GM12878 (cell line): ENCODE results near the gene TRABD2A.

Experiments
- EP300 ChIP-seq, 2 experiments: fragments of 150-350 bp in 1 of 2; IDR thresholded peaks; 2 replicates each; pipeline ENCODE4 v1.6.1; 2011 to 2012; ENCODE audit warnings: low read depth in 2 of 2, low read length in 2 of 2, borderline replicate concordance in 1 of 2, improper control_type of control experiment in 1 of 2, inconsistent platforms in 1 of 2; ENCODE audit not compliant: control insufficient read depth in 1 of 2
- TCF12 ChIP-seq: IDR thresholded peaks from 2 replicates; pipeline ENCODE4 v1.6.1; 2011; ENCODE audit warnings: low read depth, mild to moderate bottlenecking, low read length
- ZNF274 ChIP-seq: IDR thresholded peaks from one replicate; pipeline ENCODE4 v1.8.0; 2011; ENCODE audit not compliant: insufficient read length, insufficient read depth

- TF ChIP-seq ZNF274, result no peak
- TF ChIP-seq TCF12, result no peak
- no peak for TF ChIP-seq EP300 (IDR thresholded peaks at IDR 0.05; ENCODE audit: borderline replicate concordance in 1 of 2, control insufficient read depth in 1 of 2, low read depth in 2 of 2, low read length in 2 of 2)
Measured at GRCh38 chr2:84923009-84923408, 42.1 kb upstream of the TRABD2A start.
